Measurements from ENCODE around the gene FOXO3B. TPM values are rescaled to one million over a fixed set of nuclear protein-coding genes. Genes with fewer than 3 reads are reported as not detected.
A peak's percentile ranks its signal among the peaks of the same experiment; 100 is the strongest.
"Not testable (repeated sequence)": the region's sequence is repeated elsewhere in the genome, so short reads cannot be mapped to it uniquely, and the experiment has no call there.

Gene FOXO3B
- total RNA-seq, 1 donor from 2014 or later: 2.1 TPM

GRCh38 chr17:18636237-18636636 is 45.9 kb downstream of the FOXO3B start:
- H3K4me3 ChIP-seq (ENCODE audit: low read depth, low read length); H3K27me3 ChIP-seq (ENCODE audit: control insufficient read depth, insufficient read depth, low read length); DNase-seq (ENCODE audit: low read depth); H3K36me3 ChIP-seq (ENCODE audit: control insufficient read depth, insufficient read depth, low read length): not testable (repeated sequence)
- FAIRE-seq: peak; percentile 68
- TF ChIP-seq, protein P1, sequence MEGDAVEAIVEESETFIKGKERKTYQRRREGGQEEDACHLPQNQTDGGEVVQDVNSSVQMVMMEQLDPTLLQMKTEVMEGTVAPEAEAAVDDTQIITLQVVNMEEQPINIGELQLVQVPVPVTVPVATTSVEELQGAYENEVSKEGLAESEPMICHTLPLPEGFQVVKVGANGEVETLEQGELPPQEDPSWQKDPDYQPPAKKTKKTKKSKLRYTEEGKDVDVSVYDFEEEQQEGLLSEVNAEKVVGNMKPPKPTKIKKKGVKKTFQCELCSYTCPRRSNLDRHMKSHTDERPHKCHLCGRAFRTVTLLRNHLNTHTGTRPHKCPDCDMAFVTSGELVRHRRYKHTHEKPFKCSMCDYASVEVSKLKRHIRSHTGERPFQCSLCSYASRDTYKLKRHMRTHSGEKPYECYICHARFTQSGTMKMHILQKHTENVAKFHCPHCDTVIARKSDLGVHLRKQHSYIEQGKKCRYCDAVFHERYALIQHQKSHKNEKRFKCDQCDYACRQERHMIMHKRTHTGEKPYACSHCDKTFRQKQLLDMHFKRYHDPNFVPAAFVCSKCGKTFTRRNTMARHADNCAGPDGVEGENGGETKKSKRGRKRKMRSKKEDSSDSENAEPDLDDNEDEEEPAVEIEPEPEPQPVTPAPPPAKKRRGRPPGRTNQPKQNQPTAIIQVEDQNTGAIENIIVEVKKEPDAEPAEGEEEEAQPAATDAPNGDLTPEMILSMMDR (IDR thresholded peaks at IDR 0.05; ENCODE audit: insufficient read depth, low read length, severe bottlenecking): peak; percentile 4

DNA sequence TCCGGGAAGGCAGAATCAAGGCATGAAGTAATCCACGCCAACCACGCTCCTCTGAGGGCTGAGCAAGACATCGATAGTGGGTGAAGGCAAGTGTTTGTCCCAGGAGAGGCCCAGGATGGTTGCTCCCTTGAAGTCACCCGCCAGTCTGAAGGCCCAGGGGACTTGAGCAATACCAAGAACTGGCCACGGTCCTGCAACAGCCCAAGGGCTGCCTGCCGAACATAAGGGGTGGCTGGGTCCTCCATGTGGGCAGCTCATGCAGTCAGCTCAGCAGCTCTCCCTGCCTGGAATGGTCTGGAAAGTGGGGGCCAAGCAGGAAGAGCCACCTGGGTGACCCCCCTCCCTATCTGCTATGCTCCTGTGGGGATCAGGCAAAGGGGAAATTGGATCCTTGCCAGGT is 46.3 kb downstream of the FOXO3B start:
- not testable (repeated sequence) for FAIRE-seq; H3K4me3 ChIP-seq (ENCODE audit: low read depth, low read length)

DNA sequence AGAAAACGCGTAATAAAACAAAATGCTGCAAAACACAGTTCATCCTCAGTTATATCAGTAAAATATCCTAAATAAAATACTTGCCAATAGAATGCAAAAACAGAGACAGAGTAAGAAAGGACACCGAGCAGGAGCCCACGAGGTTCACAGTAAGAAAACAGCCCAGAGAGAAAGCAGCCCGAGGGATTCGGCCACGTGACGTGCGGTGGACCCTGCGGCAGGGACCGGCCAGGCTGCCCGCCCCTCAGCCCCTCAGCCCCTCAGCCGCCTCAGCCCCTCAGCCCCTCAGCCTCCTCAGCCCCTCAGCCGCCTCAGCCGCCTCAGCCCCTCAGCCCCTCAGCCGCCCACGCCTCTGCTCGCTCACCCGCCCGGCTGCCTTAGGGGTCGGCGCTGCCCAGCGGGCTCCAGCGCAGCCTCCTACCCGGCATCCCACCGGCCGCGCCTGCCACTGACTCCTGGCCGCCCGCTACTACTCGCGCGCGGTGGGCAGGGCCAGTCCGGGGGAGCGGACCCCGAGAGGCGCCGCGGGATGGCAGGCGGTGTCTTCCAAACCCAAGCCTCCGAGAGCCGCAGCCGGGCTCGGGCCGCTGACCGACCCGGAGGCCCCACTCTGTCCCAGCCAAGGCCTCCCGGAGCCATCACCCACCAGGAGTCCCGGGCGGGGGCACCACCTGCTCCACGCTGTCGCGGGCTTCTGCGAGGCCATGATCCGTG is 47.4 kb downstream of the FOXO3B start:
- not testable (repeated sequence) for DNase-seq (ENCODE audit: low read depth); H3K4me3 ChIP-seq (ENCODE audit: low read depth, low read length); FAIRE-seq; H3K36me3 ChIP-seq (ENCODE audit: control insufficient read depth, insufficient read depth, low read length); H3K27me3 ChIP-seq (ENCODE audit: control insufficient read depth, insufficient read depth, low read length)

More for the DNA sequence above, 46.3 kb downstream of the FOXO3B start:
- DNase-seq (ENCODE audit: low read depth); H3K27me3 ChIP-seq (ENCODE audit: control insufficient read depth, insufficient read depth, low read length); H3K36me3 ChIP-seq (ENCODE audit: control insufficient read depth, insufficient read depth, low read length): not testable (repeated sequence)

Other genes with a start within 250 kb of the FOXO3B start
- 0.38 TPM in 1 of 2 replicates, not detected in the other for gene LGALS9C, start 205.5 kb downstream of the FOXO3B start, total RNA-seq
- gene TBC1D28, start 37.9 kb downstream of the FOXO3B start, total RNA-seq: 0.53 TPM in 1 of 2 replicates, not detected in the other
- gene FBXW10, start 61.7 kb upstream of the FOXO3B start, total RNA-seq: not detected in 2 replicates
- gene TVP23B, start 98.9 kb upstream of the FOXO3B start, total RNA-seq: 152 and 172 TPM in 2 replicates
- 36.9 and 46.5 TPM in 2 replicates for gene PRPSAP2, start 175.8 kb upstream of the FOXO3B start, total RNA-seq